ENCODE data around the gene REPIN1. TPM values are rescaled to one million over a fixed set of nuclear protein-coding genes. Genes with fewer than 3 reads are reported as not detected.
A peak's percentile ranks its signal among the peaks of the same experiment; 100 is the strongest.

Gene REPIN1
- total and polyA plus RNA-seq, 9 of the 15 experiments (the other 6 are each of a cell fraction or from before 2014, with no cell fraction given): 8.1 to 283 (median 94.3) TPM

GRCh38 chr7:150400008-150400787 lies 31.6 kb downstream of the REPIN1 start (continued):
- TF ChIP-seq MTF1 (CRISPR knock-in tag; IDR thresholded peaks at IDR 0.05; ENCODE audit: borderline replicate concordance) (no peak), POLR2AphosphoS5 (IDR thresholded peaks at IDR 0.05; ENCODE audit: control insufficient read depth, insufficient read depth, low read depth, low read length) (no peak), ZNF184 (CRISPR knock-in tag; IDR thresholded peaks at IDR 0.05) (no peak), NR4A1 (CRISPR knock-in tag; IDR thresholded peaks at IDR 0.05) (no peak), NR4A1 (tag; IDR thresholded peaks at IDR 0.05) (peak; percentile 64; the same call in 1 of the 2 replicates), CREM (IDR thresholded peaks at IDR 0.05; ENCODE audit: low read depth) (peak; percentile 27; the same call in 1 of the 2 replicates), MNT (conservative IDR thresholded peaks at IDR 0.05) (peak; percentile 82 to 92), CHD1 (IDR thresholded peaks at IDR 0.05; ENCODE audit: low read length) (no peak), LARP7 (IDR thresholded peaks at IDR 0.05) (no peak), HEY1 (CRISPR knock-in tag; IDR thresholded peaks at IDR 0.05; ENCODE audit: borderline replicate concordance) (no peak), KLF6 (CRISPR knock-in tag; IDR thresholded peaks at IDR 0.05; ENCODE audit: borderline replicate concordance) (no peak), CCNT2 (IDR thresholded peaks at IDR 0.05; ENCODE audit: borderline replicate concordance, extremely low read depth, insufficient read length, low read depth, low read length) (peak; percentile 19), ZNF507 (tag; conservative IDR thresholded peaks at IDR 0.05) (no peak), SRF (CRISPR knock-in tag; IDR thresholded peaks at IDR 0.05) (no peak), ZNF398 (CRISPR knock-in tag; IDR thresholded peaks at IDR 0.05) (no peak), ZBTB43 (CRISPR knock-in tag; IDR thresholded peaks at IDR 0.05) (no peak), SNIP1 (IDR thresholded peaks at IDR 0.05; ENCODE audit: low read depth) (no peak), RFX5 (IDR thresholded peaks at IDR 0.05; ENCODE audit: low read depth, low read length) (no peak), DIDO1 (tag; IDR thresholded peaks at IDR 0.05; ENCODE audit: low read depth) (no peak), ARID1B (IDR thresholded peaks at IDR 0.05) (peak; percentile 83), ZNF699 (CRISPR knock-in tag; IDR thresholded peaks at IDR 0.05; ENCODE audit: insufficient replicate concordance) (no peak)
- TF ChIP-seq, protein P1, sequence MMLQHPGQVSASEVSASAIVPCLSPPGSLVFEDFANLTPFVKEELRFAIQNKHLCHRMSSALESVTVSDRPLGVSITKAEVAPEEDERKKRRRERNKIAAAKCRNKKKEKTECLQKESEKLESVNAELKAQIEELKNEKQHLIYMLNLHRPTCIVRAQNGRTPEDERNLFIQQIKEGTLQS (IDR thresholded peaks at IDR 0.05): peak; percentile 97
- TF ChIP-seq, protein P1 (CRISPR knock-in tag; conservative IDR thresholded peaks at IDR 0.05): no peak; the same call in none of the 2 replicates

All from K562 (cell line).